MV-4-11 (cell line): ENCODE data around the gene GAK.

Source experiments
- DNase-seq: peaks from one replicate; lab custom pipeline; 2025; lab: John Stamatoyannopoulos, UW

The GAK gene

DNA sequence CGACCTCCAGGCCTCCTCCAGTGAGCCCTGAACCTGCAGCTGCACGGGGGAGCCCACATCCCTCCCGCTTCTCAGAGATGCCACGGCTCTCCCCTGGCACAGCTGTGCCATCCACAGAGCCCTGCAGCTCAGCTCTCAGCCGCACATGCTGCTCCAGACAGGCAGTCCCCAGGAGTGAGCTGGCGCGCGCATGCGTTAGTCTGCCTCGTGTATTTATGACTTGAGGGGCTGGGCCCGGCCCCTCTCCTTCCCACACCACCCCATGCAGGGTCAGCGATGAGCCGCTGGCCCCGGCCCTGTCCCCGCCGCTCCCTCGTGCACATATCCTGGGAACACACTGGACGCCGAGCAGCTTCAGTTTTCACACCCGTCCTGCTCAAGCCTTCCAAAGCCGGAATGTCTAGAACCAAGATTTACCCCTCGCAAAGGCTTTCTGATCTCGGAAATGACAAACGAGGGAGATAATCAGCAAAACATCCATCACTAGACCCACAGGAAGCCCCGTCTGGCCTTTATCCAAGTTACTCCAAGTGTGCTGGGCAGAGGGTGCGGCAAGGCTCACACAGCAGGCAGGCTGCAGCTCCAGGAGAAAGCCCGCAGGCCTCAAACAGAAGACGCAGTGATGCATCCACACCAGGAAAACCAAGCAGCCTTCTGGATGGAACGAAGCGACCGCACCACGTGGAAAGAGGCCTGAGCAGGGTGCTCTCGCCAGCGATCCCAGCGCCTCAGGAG, 24.3 kb downstream of the GAK start:
- no peak for DNase-seq

DNA sequence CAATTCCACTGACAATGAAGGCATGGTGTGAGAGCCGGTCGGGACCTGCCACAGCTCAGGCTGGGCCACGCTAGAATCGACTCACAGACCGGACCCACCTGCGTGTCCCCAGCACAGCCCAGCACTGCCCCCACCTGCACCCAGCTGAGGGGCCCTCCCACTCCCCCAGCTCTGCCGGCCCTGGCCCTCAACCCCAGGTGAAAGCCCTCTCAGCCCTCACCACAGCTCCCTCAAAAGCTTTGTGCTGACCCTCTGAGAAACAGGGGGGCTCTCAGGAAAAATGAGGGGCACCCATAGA, 25.1 kb downstream of the GAK start:
- DNase-seq: no peak

DNA sequence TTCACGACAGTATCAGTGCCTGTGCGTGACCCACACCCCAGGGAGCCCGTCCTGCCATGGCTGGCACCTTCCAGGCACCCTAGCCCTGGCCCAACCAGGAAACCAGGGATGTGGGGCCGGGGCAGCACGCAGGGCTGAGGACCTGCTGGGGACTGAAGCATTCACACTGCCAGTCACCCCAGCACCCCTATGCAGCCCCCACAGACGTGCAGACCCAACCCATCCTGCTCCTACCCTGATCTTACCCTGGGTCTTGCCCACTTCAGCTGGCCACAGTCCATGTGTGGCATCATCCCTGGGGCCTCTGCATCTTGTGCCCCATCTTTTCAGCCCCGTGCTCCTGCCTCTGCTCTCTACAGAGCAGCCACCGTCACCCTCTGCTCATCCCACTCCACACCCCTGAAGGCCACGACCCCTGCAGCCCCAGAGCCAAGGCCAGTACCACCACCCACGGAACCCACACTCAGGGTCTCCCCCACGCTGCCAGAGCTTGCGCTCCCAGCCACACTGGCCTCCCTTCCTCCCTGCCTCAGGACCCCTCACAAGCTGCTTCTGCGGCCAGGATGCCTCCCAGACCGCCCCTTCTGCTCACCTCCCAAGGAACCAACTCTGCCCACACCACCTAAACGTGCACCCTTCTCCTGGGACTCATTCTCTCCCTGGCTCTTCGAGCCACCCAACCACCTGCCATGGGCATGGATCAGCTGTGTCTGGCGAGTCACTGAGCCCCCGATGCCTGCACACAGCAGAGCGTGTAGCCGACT, 25.6 kb downstream of the GAK start:
- no peak for DNase-seq

DNA sequence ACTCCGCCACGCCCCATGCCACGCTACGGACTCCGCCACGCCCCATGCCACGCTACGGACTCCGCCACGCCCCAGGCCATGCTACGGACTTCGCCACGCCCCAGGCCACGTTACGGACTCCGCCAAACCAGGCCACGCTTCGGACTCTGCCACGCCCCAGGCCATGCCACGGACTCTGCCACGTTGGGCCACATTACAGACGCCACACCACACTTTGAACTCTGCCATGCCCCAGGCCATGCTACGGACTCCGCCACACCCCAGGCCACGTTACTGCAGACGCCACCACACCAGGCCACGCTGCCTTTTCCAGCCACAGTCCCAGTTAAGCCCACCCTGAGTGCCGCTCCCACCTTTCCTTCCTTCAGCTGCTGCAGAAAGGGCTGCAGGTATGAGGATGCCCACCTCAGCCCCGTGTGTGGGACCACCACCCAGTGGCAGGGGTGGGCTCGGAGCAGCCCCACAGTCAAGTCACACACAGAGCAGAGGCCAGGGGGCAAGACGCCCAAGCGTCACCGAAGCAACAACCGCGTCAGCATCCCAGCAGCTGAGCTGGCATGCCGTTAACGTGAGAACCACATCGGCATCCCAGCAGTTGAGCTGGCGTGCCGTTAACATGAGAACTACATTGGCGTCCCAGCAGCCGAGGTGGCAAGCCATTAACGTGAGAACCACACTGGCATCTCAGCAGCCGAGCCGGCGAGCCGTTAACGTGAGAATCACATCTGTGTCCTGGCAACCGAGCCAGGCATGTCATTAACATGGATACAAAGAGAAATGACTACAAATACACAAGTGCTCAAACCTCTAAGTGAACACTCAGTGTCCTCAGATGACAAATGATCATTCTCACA, 26.4 kb downstream of the GAK start:
- no peak for DNase-seq

DNA sequence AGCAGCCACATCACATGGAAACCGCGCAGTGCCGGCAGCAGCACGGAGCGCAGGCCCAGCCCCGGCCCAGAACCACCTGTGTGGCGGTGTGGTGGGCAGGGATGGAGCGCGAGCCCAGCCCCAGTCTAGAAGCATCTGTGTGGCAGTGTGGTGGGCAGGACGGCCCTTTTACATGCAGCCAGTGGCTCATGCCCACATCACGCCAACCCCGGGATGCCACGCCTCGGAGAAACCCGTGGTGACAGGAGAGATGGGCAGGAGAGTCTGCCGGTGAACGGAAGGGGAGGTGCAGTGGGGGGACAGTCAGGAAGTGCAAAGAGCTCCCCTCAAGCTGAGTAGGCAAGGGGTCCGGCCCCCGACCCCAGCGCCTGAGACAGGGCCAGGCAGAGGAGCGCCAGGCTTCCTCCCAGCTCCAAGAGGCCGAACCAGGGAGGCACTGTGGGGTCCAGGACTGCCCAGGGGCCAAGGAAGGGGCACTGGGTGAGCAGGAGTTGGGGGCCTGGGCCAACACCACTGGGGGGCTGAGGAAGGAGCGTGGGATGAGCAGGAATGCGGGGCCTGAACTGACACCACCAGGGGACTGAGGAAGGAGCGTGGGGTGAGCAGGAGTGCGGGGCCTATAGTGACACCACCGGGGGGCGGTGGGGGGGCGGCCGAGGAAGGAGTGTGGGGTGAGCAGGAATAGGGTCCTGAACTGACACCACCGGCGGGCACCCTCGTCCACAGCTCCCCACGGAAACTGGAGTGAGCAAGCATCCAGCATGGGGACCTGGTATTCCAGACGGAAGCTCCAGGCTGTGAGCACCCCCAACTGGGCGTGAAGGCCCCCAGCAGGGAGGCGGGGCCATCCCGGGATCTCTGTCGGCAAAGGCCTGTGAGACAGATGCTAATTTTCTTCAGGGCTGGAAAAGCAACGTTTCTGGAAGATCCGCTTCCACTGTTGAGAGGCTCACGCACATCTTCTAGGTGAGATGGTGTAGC, 28.8 kb downstream of the GAK start:
- DNase-seq: no peak

DNA sequence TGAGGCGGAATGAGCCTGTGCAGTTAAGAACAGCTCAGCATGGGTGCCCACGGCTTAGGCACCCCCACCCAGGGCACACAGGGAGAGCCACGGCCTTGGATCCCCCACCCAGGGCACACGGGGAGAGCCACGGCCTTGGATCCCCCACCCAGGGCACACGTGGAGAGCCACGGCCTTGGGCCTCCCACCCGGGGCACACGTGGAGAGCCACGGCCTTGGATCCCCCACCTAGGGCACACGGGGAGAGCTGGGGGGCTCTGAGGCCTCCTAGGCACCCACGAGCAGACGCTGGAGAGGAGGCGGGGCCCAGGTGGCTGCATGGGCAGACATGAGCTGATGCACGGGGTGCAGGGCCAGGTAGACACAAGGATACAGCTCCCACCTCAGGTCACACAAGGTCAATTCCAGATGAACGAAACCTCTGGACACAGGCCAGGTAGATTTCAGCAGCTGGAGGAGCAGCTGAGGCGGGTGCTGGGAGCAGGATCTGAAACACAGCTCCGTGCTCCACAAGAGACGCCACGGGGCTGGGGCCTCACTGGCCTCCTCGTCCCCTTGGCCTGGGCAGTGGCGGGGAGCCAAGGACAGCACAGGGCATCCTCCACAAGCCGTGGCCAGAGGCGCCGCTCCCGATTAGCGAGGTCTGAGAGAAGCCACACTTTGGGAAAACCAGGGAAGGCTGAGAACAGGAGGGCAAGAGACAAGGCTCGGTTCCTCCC, 30.8 kb downstream of the GAK start:
- no peak for DNase-seq

DNA sequence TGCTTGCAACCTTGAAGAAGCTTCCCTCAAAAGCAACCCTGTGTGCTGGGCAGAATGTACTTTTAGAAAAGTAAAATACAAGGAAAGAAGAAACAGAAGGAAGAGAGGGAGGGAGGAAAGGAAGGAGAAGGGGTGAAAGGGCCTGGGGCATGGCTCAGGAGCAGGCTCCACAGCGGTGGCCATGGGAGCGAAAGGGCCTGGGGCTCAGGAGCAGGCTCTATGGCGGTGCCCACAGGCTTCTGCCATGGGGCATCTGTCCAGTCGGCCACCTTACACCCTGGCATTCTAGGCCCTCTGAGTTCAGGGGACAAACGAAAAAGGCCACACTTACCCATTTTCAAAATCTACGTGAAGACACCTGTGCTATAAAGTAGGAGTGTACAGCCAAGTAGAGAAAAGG, 31.4 kb downstream of the GAK start:
- no peak for DNase-seq

DNA sequence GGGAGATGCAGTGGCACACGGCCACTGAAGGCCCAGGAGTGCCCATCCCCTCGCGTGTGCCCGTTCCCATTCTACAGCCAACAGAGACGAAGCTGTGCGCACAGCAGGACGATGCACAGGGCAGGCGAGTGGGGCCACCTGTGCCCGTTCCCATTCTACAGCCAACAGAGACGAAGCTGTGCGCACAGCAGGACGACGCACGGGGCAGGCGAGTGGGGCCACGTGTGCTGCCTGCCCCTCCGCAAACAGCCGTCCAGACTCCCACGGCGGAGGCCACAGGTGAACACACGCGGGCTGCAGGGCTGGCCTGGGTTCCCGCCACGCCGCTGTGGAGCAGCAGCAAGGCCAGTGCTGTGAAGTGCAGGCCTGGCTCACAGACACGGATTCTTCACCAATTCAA, 32.0 kb downstream of the GAK start:
- no peak for DNase-seq

DNA sequence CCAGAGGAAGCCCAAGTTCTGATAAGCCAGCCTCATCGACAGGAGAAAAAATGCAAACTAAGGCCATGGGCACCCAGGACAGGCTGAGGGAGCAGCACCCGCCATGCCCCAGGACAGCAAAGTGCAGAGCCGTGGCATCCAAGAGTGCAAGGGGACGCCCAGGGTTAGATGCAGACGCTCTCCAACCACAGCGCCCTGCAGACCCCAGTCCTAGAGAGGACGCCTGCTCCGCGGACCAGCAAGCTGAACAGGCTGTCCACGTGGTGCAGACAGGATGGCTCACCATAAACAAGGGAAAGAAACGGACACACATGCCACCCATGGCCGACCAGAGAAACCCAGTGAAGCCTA, 32.6 kb downstream of the GAK start:
- no peak for DNase-seq

DNA sequence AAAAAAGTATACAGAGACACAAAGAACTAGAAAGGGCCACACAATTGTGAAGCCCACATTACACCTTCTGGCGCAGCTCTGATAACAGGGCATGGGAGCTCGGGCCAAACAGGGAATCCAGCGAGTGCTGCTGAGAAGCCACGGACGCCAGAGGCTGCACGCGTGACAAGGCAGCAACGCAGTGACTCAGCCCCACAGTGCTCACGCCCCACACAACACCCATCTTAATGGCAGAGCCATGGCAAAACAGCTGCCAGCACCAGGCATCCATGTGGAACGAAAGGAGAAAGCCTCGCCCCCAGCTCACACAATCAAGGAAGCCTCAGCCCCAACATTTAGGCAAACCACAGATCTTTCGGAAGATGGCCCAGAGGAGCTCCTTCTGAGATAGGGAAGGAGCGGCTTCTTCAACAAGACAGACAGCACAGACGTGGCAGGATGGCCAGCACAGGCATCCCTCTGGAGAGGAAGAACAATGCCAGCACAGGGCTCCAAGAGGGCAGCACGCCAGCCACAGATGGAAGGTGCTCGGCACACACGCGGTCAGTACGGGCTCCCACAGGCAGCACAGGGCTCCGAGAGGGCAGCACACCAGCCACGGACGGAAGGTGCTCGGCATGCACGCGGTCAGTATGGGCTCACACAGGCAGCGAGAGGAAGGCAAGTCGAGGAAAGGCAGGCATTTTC, 33.1 kb downstream of the GAK start:
- no peak for DNase-seq

DNA sequence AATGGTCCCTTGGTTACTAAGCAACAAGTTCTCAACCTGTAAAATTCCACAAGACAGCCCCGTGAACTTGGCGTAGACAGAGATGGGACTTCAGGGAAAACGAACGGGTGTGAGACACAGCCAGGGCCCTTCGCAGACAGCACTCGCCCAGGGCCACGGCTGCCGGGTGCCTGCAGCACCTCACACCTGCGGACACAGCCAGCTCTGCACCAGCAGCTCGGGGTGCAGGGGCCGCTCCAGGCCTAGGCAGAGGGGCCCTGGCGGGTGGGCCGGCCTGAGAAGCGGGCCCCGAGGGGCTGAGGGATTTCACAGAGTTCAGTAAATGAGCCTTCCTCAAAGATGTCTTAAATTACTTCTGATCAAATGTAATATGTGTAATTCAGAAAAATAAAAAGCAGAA, 34.0 kb downstream of the GAK start:
- DNase-seq: no peak

DNA sequence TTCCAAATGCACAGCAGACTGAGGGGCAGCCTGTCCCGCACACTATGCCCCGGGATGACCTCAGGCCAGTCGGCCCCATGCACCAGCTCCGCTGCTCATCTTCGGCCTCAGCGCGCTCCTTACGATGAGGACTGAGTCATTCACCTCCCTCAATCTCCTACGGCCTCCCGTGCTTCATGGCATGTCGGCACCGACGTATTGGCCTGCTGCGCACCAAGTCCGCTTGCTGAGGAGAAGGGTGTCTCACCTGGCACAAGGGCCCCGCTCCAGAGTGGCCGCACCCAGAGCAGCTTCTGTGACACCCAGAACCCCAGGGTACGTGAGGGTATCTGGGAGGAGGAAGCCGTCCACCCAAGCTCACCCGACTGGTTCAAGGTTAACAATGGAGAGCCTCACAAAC, 35.5 kb downstream of the GAK start:
- DNase-seq: no peak

DNA sequence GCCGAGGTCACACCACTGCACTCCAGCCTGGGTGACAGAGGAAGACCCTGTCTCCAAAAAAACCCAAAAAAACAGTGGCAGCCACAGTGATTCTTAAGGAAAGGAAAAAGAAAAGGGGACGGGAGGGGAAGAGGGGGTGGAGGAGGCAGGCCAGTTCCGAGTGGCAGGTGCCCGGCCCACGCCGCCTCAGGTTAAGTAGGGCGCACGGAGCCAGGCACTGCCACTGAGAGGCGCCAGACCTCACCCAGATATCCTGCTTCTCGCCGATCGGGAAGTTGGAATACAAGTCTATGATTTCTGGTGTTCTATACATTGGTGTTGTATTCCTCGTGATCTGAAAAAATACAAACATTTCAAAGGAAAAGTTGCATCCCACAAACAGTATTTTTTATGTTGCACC, 35.9 kb downstream of the GAK start:
- no peak for DNase-seq

DNA sequence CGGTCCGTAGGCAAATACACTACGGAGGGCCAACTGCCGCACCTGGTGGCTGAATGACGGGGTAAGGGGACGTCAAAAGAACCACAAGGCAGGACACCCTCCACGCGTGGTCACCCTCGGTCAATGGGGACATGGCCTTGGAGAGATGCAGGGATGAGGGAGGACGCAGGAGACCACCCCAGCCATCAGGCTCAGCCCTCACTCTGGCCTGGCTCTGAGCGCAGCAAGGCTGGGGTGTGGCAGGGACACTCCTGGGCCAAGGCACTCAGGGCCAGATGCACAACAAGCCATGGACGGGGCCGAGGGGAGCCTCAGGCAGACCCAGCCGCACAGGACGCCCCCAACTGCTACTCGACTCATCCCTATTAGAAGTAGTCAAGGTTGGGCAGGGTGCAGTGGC, 36.5 kb downstream of the GAK start:
- DNase-seq: no peak

DNA sequence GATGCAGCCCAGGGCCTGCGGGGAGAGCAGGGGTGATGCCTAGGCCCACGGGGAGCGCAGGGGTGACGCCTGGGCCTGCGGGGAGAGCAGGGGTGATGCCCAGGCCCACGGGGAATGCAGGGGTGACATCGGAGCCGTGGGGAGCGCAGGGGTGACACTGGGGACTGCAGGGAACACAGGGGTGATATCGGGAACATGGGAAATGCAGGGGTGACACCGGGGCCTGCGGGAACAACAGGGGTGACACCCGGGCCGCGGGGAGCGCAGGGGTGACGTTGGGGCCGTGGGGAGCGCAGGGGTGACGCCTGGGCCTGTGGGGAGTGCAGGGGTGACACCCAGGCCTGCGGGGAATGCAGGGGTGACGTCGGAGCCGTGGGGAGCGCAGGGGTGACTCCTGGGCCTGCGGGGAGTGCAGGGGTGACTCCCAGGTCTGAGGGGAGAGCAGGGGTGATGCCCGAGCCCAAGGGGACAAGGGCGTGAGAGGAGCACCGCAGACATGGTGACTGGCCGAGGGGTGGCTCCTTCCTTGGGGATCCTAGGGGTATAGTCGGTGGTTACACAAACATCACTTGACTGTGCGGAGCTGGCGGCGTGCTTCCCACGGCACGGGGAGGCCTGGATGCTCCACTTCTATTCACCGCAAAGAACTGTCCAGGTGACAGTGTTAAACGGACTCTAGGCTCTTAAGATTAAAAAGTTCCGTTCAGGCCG, 38.0 kb downstream of the GAK start:
- DNase-seq: no peak

DNA sequence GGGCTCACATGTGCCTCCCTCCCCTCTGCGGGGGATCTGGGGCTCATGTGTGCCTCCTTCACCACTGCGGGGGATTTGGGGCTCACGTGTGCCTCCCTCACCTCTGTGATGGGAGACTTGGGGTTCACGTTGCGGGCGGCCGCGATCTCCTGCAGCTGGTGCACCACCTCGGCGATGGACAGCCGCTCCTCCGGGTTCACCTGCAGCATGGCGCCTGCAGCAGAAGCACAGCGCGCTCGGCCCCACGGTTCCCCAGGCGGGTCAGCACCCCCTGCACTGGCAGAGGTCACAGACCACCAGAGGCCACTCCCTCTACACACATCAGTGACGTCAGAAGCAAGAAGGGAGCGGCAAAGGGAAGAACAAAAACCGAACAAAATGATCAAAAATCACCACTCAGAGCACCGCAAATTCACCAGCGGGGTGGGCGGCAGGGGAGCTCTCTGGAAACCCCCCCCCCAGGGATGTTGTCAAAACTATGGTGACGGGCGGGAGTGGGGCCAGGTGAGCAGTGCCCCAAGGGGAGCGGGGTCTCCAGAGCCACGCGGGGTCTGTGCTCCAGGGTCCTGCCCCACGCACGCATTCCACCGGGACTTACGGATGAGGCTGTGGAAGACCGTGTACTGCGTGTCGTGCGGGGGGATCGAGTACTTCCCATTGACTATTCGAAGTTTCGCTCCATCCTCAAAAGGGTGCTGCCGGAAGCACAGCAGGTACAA, 38.7 kb downstream of the GAK start:
- DNase-seq: no peak

DNA sequence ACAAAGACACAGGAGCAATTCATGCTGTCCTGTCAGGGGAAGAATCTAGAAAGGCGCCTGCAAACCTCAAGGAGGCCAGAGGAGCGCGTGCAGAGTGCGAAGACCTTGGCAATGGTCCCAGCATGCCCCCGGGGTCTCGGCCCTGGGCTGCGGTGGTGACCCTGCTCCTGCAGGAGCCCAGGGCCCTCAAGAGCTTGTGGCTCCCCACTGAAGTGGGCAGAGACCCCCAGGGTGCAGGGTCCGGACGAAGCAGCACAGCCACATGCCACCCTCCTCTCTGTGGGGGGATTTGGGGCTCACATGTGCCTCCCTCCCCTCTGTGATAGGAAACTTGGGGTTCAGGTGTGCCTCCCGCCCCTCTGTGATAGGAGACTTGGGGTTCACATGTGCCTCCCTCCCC, 39.3 kb downstream of the GAK start:
- no peak for DNase-seq

DNA sequence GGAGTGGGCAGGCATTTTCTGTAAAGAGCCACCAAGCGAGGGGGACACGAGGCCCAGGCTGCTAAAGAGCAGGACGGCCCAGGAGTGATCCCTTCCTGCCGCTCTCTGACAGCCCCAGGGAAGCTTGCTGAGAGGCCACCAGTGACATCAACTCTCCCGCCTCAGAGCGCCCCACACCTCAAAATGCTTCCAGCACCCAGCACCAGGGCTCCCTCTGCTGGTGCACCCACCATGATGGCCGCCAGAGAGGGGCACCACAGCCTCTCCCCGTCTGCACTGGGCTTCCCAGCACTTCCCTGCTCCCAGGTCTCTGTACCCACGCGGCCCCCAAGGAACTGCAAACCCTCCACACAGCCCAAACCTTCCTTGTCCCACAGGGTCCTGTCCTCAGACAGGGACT, 40.4 kb downstream of the GAK start:
- no peak for DNase-seq

DNA sequence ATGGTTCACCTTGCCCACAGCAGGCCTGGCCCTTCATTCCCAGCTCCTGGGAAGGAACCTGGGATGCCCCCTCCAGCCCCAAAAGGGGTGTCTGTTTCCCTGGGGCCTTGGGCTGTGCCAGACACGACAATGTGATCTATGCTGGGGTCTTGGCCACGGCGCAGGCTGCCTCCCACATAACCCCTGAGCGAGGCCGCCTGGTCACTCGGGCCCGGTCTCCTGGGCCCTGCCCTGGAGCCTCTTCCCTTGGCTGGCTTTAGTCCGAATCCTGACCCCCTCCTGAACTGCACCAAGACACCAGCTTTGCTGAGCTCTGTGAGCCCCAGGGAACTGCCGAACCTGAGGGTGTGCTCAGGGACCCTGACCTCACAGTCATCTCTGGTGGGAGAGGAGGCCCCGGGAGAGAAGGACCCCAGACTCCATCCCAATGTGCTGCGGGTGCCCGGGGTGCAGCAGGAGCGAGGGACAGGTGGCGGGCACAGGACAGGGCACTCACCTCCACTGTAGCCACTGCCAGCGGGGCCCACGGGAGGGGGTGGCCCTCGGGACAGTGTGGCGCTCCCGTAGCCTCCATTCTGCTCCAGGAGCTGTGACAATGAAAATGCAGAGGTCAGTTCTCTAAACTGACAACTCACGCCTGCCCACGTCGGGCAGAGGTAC, 42.0 kb downstream of the GAK start:
- DNase-seq: no peak
